Measurements from ENCODE around the gene EIF2D. TPM values are rescaled to one million over a fixed set of nuclear protein-coding genes. Genes with fewer than 3 reads are reported as not detected.

EIF2D gene
- total and polyA plus RNA-seq, 2 of the 8 experiments (the other 6 are each of a cell fraction or from before 2014, with no cell fraction given), result 36.1 to 37.1 TPM

DNA sequence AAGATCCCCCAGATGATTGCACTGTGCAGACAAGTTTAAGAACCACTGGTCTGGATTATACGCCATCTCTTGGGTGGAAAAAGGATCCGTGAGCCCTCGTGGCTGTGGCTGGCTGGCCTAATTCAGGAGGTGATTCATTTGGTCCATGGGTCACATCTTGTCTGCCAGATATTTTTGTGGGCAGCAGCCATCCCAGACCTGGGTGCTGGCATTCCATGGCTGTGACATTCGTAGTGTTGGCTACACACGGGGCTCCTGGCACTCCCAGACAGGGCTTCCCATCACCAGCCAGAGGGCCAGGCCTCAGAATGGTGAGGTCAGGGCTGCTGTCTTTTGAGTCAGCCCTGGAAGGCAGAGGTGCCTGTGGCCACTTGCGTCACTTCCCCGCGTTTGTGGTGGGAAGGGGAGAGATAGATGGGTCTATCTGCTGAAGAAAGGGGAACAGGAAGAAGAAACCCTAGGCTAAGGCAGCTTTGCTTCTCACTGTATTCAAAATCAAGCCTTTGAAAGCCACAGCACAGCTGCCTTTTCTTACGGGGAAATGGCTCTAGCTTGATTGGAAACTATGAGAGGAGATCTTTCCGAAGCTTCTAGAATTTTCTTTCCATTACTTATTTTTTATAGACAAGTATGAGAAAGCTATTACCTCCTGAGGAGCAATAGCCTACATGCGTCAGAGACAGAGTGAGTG is 32.4 kb downstream of the EIF2D start:
- H3K9me3 ChIP-seq (ENCODE audit: insufficient read depth in 2 of 2, low read depth in 1 of 2, low read length in 1 of 2), result no peaks in the 10 kb centered on the region
- H2AK5ac ChIP-seq (ENCODE audit: low read depth, low read length), result no peak overlapping the region
- H3K79me2 ChIP-seq (ENCODE audit: control insufficient read depth in 1 of 2, insufficient read depth in 2 of 2, low read length in 2 of 2), result no peaks in the 10 kb centered on the region
- TF ChIP-seq, protein P1, sequence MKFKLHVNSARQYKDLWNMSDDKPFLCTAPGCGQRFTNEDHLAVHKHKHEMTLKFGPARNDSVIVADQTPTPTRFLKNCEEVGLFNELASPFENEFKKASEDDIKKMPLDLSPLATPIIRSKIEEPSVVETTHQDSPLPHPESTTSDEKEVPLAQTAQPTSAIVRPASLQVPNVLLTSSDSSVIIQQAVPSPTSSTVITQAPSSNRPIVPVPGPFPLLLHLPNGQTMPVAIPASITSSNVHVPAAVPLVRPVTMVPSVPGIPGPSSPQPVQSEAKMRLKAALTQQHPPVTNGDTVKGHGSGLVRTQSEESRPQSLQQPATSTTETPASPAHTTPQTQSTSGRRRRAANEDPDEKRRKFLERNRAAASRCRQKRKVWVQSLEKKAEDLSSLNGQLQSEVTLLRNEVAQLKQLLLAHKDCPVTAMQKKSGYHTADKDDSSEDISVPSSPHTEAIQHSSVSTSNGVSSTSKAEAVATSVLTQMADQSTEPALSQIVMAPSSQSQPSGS (IDR thresholded peaks at IDR 0.05; ENCODE audit: low read length), result no peak
- TF ChIP-seq SP4 (IDR thresholded peaks at IDR 0.05; ENCODE audit: low read length) (no peak), EGR1 (IDR thresholded peaks at IDR 0.05; ENCODE audit: borderline replicate concordance, low read depth, low read length) (no peak), SIX5 (IDR thresholded peaks at IDR 0.05; ENCODE audit: low read depth, low read length) (no peak), ASH2L (IDR thresholded peaks at IDR 0.05; ENCODE audit: low read length) (no peak), TBP (IDR thresholded peaks at IDR 0.05; ENCODE audit: low read depth, low read length) (no peak), RXRA (IDR thresholded peaks at IDR 0.05; ENCODE audit: insufficient read depth, low read depth, low read length) (no peak), POLR2A (IDR thresholded peaks at IDR 0.05; ENCODE audit: control extremely low read depth in 1 of 2, low read depth in 2 of 2, low read length in 2 of 2) (no peak), FOSL1 (IDR thresholded peaks at IDR 0.05; ENCODE audit: insufficient read depth, low read depth, low read length) (no peak)
- TF ChIP-seq, protein P2, sequence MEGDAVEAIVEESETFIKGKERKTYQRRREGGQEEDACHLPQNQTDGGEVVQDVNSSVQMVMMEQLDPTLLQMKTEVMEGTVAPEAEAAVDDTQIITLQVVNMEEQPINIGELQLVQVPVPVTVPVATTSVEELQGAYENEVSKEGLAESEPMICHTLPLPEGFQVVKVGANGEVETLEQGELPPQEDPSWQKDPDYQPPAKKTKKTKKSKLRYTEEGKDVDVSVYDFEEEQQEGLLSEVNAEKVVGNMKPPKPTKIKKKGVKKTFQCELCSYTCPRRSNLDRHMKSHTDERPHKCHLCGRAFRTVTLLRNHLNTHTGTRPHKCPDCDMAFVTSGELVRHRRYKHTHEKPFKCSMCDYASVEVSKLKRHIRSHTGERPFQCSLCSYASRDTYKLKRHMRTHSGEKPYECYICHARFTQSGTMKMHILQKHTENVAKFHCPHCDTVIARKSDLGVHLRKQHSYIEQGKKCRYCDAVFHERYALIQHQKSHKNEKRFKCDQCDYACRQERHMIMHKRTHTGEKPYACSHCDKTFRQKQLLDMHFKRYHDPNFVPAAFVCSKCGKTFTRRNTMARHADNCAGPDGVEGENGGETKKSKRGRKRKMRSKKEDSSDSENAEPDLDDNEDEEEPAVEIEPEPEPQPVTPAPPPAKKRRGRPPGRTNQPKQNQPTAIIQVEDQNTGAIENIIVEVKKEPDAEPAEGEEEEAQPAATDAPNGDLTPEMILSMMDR (IDR thresholded peaks at IDR 0.05; ENCODE audit: control extremely low read depth in 1 of 3, insufficient read depth in 1 of 3, low read depth in 1 of 3, low read length in 3 of 3), result no peak
- FAIRE-seq (no peak), DNase-seq (ENCODE audit: low read depth in 1 of 2, low spot score in 2 of 2) (no peak)
- no peak overlapping the region for H3K27ac ChIP-seq (ENCODE audit: low read depth, low read length)
- no peaks in the 10 kb centered on the region for H3K4me1 ChIP-seq (replicated peaks in 1 of 4; ENCODE audit: control insufficient read depth in 3 of 4, insufficient read depth in 4 of 4, low read length in 3 of 4)
- H3K4me2 ChIP-seq (ENCODE audit: insufficient read depth in 1 of 2, low read depth in 2 of 2, low read length in 2 of 2), result no peak overlapping the region
- CTCF ChIA-PET (ENCODE audit: partially characterized antibody), result interaction anchor here (0.9 to 16.9 kb wide), 15 partner anchors 9 to 121 kb away, joined by 3 to 298 read pairs (median 5); partner anchors contain the start of gene RASSF5
- no peak overlapping the region for H4K8ac ChIP-seq (ENCODE audit: extremely low read depth, insufficient read depth, low read length)
- H3K9ac ChIP-seq (replicated peaks in 1 of 4; ENCODE audit: extremely low read depth in 1 of 4, low read depth in 3 of 4, low read length in 3 of 4), result no peak overlapping the region
- no peak overlapping the region for H3K18ac ChIP-seq (ENCODE audit: extremely low read depth, low read length)
- no peak overlapping the region for H4K91ac ChIP-seq (replicated peaks; ENCODE audit: insufficient read length, low read length)
- H3K27me3 ChIP-seq (replicated peaks in 1 of 4; ENCODE audit: control insufficient read depth in 3 of 4, extremely low read depth in 1 of 4, insufficient read depth in 3 of 4, low read length in 3 of 4), result no peaks in the 10 kb centered on the region
- H2BK5ac ChIP-seq (ENCODE audit: low read depth, low read length), result no peak overlapping the region
- WGBS, 2 experiments (ENCODE audit: extremely low coverage in 1 of 2, insufficient coverage in 1 of 2, insufficient read length in 1 of 2, insufficient replicate concordance in 2 of 2, low coverage in 1 of 2, low lambda C conversion rate in 2 of 2, missing lambda C conversion rate in 1 of 2), result 90% methylated on average over 11 of the region's 11 CpGs; no CpG with 5 or more reads in 1 of the 2 experiments
- no peak overlapping the region for H3K4me3 ChIP-seq (ENCODE audit: extremely low read depth in 1 of 4, insufficient read depth in 2 of 4, low read depth in 3 of 4, low read length in 4 of 4)
- no peak overlapping the region for H4K5ac ChIP-seq (ENCODE audit: insufficient read length, low read depth, low read length)
- H3K4ac ChIP-seq (replicated peaks; ENCODE audit: insufficient read length, low read depth, low read length), result no peak overlapping the region
- H4K20me1 ChIP-seq (replicated peaks in 1 of 2; ENCODE audit: control insufficient read depth in 1 of 2, insufficient read depth in 2 of 2, low read length in 2 of 2), result no peaks in the 10 kb centered on the region
- no peak overlapping the region for H2BK12ac ChIP-seq (ENCODE audit: low read depth, low read length)
- no peak overlapping the region for H3K14ac ChIP-seq (ENCODE audit: insufficient read length)
- no peak overlapping the region for H2BK120ac ChIP-seq (replicated peaks; ENCODE audit: low read depth, low read length)
- H2AFZ ChIP-seq (ENCODE audit: low read length), result no peak overlapping the region
- no peak overlapping the region for H2BK15ac ChIP-seq (ENCODE audit: low read length)
- POLR2A ChIA-PET (ENCODE audit: partially characterized antibody), result interaction anchor here (0.7 kb wide), 1 partner anchor 13 kb away, joined by 3 read pairs; no protein-coding TSS in a partner anchor
- no peak overlapping the region for H3K23ac ChIP-seq (ENCODE audit: insufficient read length)
- H3K56ac ChIP-seq (replicated peaks; ENCODE audit: insufficient read length, low read depth, low read length), result no peak overlapping the region
- H3K23me2 ChIP-seq (ENCODE audit: low read depth, low read length), result no peaks in the 10 kb centered on the region
- H3K36me3 ChIP-seq (ENCODE audit: control insufficient read depth in 2 of 4, insufficient read depth in 4 of 4, low read length in 3 of 4), result no peaks in the 10 kb centered on the region
- no peaks in the 10 kb centered on the region for H3K79me1 ChIP-seq (ENCODE audit: low read depth, low read length)
- H2BK20ac ChIP-seq (ENCODE audit: low read length), result no peak overlapping the region

Data from H1 (cell line).